ENCODE data around the gene CREB3L2.
"Not testable (repeated sequence)": the region's sequence is repeated elsewhere in the genome, so short reads cannot be mapped to it uniquely, and the experiment has no call there.

The CREB3L2 gene

DNA sequence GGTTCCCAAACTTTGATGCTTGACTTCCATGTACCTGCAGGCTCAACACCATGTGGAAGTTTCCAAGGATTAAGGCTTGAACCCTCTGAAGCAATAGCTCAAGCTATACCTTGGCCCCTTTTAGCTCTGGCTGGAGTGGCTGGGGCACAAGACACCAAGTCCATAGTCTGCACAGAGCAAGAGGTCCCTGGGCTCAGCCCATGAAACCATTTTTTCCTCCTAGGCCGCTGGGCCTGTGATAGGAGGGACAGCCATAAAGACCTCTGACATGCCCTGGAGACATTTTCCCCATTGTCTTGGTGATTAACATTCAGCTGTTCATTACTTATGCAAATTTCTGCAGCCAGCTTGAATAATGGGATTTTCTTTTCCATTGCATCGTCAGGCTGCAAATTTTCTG is 169.5 kb downstream of the CREB3L2 start:
- TF ChIP-seq, protein P1, sequence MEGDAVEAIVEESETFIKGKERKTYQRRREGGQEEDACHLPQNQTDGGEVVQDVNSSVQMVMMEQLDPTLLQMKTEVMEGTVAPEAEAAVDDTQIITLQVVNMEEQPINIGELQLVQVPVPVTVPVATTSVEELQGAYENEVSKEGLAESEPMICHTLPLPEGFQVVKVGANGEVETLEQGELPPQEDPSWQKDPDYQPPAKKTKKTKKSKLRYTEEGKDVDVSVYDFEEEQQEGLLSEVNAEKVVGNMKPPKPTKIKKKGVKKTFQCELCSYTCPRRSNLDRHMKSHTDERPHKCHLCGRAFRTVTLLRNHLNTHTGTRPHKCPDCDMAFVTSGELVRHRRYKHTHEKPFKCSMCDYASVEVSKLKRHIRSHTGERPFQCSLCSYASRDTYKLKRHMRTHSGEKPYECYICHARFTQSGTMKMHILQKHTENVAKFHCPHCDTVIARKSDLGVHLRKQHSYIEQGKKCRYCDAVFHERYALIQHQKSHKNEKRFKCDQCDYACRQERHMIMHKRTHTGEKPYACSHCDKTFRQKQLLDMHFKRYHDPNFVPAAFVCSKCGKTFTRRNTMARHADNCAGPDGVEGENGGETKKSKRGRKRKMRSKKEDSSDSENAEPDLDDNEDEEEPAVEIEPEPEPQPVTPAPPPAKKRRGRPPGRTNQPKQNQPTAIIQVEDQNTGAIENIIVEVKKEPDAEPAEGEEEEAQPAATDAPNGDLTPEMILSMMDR (IDR thresholded peaks at IDR 0.05; ENCODE audit: borderline replicate concordance, control extremely low read depth, extremely low read depth, insufficient read depth, missing control alignments), result no peak
- in situ Hi-C loops (cut with MboI; ENCODE audit: low sequenced_read_pairs, unreplicated experiment), result no loop called here
- no peak for DNase-seq (ENCODE audit: low spot score)

DNA sequence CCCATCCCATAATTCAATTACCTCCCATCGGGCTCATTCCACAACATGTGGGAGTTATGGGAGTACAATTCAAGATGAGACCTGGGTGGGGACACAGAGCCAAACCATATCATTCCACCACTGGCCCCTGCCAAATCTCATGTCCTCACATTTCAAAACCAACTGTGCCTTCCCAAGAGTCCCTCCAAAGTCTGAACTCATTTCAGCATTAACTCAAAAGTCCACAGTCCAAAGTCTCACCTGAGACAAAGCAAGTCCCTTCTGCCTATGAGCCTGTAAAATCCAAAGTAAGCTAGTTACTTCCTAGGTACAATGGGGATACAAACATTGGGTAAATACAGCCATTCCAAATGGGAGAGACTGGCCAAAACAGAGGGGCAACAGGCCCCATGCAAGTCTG is 170.3 kb downstream of the CREB3L2 start:
- DNase-seq (ENCODE audit: low spot score); in situ Hi-C loops (cut with MboI; ENCODE audit: low sequenced_read_pairs, unreplicated experiment): not testable (repeated sequence)

DNA sequence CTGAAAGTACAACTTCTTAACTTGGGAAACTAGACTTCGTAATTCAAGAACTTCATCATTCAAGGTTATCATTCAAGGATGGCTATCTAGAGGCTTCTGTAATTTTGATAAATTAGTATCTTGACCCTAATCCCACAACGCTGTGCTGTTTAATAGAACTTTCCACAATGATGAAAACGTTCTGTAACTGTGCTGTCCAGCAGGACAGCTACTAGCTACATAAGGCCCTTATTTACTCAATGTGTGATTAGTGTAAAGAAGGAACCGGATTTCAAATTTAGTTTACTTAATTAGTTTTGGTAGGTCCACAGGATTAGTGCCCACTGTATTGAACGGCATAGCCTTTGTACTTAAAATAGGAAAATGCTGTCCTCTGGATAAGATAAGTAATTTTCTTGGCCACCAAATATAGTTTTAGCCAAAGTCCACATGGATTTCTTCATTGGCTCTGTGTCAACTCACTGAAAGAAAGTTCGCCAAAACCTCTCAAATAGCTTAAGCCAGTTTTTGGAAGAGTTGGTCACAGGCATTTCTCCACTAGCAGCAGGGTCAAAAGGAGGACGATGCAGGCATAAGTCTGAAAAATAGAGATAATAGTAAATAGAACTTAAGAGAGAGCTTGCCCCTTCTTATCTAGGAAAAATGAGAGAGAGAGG is 172.4 kb downstream of the CREB3L2 start:
- no peak for DNase-seq (ENCODE audit: low spot score)
- TF ChIP-seq, protein P1 (IDR thresholded peaks at IDR 0.05; ENCODE audit: borderline replicate concordance, control extremely low read depth, extremely low read depth, insufficient read depth, missing control alignments), result no peak
- in situ Hi-C loops (cut with MboI; ENCODE audit: low sequenced_read_pairs, unreplicated experiment), result no loop called here

DNA sequence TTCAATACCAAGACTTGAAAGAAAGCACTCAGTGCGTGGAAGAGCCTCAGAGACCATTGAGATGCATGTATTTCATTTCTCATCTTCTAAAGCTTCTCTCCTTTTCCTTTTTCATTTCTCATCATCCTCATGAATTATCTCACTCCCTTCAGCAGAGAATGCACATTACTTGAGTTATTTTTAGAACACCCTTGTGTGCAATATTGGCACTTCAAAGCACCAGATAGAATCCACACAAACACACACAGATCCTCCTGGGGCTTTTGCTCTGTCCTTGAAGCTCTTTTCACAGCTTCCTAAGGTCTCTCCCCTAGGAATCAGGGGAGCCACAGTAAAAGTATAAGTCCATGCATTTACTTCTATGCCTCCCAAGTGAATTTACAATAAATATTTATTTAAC is 173.4 kb downstream of the CREB3L2 start:
- in situ Hi-C loops (cut with MboI; ENCODE audit: low sequenced_read_pairs, unreplicated experiment), result no loop called here
- DNase-seq (ENCODE audit: low spot score), result no peak
- TF ChIP-seq, protein P1 (IDR thresholded peaks at IDR 0.05; ENCODE audit: borderline replicate concordance, control extremely low read depth, extremely low read depth, insufficient read depth, missing control alignments), result no peak

DNA sequence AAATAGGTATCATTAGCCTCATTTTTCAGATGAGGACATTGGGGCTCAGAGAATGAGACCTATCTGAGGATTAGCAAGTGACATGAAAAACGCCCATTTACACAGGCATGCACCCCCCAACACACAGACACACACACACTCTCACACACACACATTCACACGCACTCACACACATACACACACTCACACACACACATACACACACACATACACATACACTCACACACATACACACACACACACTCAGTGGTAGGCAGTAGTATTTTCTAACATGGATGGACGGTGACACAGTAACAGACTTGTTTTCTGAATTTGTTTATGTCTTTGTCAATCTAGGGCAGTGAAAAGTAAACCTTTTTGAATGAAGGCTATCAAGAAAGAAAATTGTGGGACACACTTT is 176.4 kb downstream of the CREB3L2 start:
- in situ Hi-C loops (cut with MboI; ENCODE audit: low sequenced_read_pairs, unreplicated experiment), result no loop called here
- DNase-seq (ENCODE audit: low spot score), result no peak
- TF ChIP-seq, protein P1 (IDR thresholded peaks at IDR 0.05; ENCODE audit: borderline replicate concordance, control extremely low read depth, extremely low read depth, insufficient read depth, missing control alignments), result no peak

Data from GM13976 (cell line).